Measurements from ENCODE around the gene CR2.
"Not testable (repeated sequence)": the region's sequence is repeated elsewhere in the genome, so short reads cannot be mapped to it uniquely, and the experiment has no call there.

The CR2 gene

DNA sequence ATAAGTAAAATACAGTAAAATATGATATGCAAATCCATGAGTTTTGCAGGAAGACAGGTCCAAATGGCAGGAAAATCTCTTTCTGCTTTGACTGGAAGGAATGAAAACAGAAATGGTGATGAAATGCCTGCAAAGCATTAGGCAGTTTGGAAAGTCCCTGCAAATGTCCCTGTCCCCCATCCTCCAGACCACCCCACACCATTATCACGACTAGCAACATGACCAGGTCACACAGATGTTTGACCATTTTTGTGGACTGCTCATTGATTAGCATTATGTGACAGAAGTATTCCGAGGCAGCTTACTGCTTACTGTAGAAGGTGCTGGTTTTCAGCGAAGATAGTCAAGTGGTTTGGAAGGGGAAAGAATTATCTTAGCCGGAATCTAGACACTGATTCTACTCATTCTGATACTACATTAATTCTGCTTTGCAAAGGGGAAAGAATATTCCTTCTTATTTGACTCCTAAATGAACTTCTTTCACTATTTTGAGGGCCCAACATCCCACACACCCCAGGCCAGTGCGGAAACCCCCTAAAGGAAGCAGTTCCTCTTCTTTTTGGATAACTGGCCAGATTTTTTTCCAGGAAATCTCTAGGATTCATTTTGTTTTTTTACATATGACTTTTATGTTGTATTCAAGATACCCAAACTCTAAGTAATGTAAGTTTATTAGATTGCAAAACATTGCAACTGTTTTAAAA, 9.5 kb upstream of the CR2 start:
- no peak for DNase-seq (ENCODE audit: low read depth in 2 of 2)

DNA sequence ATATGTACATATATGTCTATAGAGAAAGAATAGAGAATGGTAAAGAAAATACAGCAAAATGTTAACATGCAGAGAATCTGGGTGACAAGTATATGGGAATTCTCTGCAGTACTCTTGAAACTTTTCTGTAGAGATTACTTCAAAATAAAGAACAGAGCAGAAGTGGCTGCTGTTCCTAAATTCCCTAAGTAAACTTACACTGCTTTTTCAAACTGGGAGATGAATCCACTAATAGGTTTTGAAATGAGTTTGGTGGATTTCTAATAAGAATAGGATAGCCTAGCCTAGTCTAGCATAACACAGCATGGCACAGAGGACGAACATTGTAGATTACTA, 450 bp upstream of the CR2 start:
- no peak for DNase-seq (ENCODE audit: low read depth in 2 of 2)

DNA sequence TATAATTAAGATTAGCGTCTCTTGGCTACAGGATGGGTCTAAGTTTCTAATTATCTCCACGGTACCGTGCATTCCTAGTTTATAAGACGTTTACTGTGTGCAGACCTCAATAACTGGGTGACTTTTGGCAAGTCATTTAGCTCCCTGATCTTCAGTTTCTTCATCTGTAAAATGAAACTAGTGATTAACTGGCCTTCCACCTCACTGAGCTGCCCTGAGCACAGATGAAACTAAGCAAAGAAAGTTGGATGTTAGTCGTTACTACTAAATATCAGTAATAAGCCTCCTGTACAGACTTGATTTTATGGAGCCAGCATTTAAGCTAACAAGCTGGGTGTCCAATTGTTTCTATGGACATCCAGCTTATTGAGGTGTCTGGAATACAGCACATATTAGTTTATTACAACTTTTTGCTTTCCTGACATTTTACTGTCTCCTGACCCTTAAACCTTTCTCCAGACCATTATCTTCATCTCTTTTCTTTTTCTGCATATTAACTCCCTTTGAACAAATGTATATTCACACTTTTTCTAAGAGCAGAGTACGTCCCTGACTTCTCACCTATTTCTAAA, 1.1 kb downstream of the CR2 start:
- DNase-seq (ENCODE audit: low read depth in 2 of 2) = no peak

DNA sequence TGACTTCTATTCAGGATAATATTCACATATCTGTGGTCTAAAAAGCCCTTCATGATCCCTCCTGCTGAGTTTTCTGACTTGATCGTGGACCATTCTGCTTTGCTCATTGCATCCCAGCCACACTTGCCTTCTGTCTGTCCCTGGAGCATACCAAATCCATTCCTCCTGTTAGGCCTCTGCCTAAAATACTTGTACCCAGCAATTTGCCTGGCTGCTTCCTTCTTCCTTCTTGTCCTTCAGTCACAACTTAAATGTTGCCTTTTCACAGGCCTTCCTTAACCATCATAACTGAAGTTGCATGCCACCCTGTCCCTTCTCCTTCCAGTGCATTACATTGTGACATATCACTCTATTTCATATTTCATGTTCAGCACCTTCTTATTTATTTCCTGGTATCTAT, 4.3 kb downstream of the CR2 start:
- no peak for DNase-seq (ENCODE audit: low read depth in 2 of 2)

DNA sequence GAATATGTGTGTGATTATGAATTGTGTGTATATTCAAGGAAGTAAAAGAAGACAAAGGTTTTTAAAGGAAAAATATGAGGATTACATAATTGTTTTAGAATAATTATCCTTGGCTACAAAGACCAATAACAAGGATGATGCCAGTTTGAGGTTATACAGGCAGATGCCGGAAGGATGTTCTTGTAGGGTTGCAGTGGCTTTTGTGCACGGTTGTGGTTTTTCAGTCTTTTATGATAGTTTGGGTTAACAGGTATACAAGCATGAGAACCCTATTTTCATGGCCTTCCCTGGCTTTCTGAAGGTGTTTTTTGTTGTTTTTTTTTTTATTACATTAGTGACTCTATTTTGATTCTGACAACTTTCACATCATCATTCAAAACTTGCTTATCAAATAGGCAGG, 4.9 kb downstream of the CR2 start:
- no peak for DNase-seq (ENCODE audit: low read depth in 2 of 2)

DNA sequence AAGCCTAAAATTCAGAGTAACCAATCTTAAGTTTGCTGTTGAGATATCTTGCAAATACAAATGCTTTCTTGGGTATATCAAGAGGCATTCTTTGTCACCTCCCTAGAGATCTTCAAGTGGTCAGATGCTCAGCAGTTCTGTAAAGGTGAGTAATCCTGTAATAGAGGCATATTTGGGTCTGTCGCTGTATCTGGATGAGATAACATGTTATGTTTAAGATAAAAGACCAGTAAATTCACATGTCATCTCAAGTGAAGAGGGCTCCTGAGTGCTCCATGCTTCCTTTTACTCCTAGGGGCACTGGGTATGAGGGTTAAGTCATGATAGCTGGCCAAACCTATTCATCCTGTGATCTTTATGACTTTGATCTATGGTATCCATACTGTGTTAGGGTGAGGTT, 7.5 kb downstream of the CR2 start:
- DNase-seq (ENCODE audit: low read depth in 2 of 2) = no peak

DNA sequence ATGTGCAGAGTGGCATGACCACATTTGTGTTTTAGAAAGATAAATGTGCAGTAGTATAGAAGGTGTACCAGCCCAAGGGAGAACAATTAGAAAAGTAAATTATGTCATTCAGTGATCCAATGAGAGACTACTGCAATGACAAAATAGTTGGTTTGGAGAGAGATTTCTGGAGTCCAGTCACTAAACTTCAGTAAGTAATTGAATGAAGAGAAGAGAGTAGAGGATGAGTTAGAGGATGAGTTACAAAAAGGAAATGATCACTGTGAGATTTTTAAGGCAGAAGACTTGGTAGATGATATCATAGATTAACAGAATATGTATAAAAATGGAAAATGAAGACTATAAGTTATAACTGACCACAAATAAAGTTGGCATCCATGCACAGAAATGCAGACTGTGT, 8.4 kb downstream of the CR2 start:
- DNase-seq (ENCODE audit: low read depth in 2 of 2) = no peak

DNA sequence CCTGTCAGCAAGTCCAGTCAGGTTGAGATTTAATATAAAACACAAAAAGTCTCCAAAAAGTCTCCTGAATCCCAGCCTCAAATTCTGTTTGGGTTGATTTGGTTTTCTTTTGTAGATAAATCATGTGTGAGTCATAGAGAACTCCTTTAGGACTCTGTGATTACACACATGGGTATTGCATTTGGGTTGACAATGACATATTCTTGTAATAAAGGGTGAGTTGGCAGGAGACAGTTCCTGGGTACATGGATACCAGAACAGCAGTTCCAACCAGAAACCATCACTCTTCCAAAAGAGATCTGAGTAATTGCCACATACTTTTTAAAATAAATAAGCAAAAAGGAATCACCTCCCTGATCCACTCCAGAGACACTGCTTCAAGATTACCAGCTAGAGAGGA, 8.9 kb downstream of the CR2 start:
- no peak for DNase-seq (ENCODE audit: low read depth in 2 of 2)

DNA sequence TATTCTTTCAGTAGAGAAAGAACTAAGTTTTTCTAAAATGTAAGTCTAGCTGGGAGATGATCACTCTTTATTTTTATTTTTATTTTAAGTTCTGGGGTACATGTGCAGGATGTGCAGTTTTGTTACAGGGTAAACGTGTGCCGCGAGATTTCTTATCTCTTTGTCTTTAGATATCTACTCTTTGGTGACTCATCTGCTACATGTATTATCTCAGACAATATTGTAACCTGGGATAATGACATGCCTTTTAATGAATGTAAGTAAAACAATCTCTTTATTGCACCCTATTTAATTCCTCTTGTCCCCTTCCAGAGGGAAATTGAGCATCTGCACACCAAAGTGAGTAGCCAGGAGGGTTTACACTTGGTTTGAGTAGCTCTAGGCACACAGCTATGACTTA, 9.4 kb downstream of the CR2 start:
- no peak for DNase-seq (ENCODE audit: low read depth in 2 of 2)

DNA sequence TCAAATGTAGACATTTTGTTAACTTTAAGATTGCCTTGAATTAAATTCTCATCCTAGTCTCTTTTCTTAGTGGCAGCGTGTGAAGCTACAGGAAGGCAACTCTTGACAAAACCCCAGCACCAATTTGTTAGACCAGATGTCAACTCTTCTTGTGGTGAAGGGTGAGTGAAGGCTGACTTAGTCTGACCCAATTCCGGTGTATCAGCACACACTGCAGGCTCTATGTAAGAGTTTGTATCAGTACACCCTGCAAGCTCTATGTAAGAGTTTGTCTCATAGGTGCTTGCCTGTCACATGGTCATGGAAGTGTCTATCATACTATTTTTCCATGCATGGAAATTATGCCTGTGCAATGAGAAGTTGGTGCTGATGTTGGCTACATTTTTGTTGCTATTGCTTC, 16.8 kb downstream of the CR2 start:
- DNase-seq (ENCODE audit: low read depth in 2 of 2) = no peak

DNA sequence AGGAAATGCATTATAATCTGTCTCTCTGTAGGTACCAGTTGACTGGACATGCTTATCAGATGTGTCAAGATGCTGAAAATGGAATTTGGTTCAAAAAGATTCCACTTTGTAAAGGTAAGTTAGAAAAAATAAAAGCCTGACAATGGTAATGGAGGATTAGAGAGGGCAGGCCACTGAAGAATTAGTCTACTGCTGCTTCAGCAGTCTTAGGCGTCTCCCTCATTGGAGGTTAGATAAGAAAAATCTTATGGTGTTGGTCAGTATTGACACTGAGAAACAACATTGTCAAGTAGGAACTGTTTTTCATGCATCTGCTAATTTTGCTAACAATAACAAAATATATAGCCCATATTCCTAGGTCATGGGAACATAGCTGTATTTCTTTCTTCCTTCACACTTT, 20.1 kb downstream of the CR2 start:
- no peak for DNase-seq (ENCODE audit: low read depth in 2 of 2)

DNA sequence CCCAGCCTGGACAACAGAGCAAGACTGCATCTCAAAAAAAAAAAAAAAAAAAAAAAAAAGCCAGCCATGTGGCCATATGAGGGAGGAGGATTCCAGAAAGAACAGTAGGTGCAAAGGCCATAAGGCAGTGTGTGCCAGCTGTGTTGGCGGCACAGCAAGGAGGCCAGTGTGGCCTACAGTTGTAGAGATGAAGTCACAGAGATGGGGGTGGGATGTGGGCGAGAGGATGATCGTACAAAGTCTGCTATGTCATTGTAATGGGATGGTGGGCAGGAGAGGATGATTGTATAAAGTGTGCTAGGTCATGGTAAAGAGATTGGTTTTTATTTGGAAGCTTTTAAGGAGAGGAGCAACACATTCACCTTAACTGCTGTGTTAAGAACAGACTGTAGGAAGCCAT, 32.1 kb downstream of the CR2 start:
- DNase-seq (ENCODE audit: low read depth in 2 of 2) = no peak

DNA sequence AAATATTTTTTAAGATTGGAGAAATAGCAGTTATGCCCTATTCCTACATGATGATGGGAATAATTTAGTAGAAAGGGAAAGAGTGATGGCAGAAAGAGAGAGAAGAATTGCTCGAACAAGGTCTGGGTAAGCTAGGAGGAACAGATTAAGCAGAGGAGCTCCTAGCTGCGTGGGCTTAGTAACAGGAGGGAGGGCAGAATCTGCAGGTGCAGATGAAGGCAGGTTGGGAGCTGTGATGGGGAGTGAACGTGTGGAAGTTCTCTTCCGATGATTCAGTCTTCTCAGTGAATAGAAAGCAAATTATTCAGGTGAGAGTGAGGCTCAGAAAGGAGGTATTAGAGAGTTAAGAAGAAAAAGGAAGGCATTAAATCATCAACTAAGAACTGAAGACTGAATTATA, 33.5 kb downstream of the CR2 start:
- no peak for DNase-seq (ENCODE audit: low read depth in 2 of 2)

DNA sequence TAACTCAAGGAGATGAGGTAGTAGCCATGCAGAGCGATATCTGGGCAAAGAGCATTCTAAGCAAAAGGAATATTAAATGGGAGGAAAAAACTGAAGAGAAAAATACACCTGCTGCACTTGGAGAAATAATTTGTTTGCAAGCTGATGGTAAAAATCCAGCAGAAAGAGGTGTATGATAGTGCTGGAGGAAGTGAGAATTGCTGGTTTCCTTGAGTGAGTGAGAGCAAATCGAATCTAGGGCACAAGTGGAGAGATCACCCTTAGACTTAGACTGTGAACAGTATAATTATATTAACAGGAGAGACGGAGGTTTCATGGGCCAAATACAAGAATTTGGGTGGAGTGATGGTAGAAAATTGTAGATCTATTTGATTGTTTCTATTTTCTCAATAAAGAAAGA, 39.1 kb downstream of the CR2 start:
- no peak for DNase-seq (ENCODE audit: low read depth in 2 of 2)

DNA sequence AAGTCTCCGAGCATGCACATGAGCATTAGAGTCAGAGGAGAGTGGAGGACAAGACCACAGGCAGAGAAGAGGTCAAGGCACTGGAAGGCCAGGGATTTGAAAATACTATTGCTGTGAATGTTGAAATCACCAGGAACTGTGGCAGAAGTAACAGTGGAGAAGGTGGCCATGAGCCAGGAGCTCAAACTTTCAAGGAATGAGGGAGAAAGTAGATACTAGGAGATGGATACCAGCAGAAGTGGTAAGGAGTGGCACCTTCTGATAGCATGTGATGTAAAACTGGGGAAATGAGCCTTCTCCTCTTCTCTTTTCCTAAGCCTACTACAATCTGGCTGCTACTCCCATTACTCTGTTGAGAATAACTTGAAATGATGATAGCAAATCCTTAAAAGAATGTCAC, 40.0 kb downstream of the CR2 start:
- DNase-seq (ENCODE audit: low read depth in 2 of 2) = no peak

DNA sequence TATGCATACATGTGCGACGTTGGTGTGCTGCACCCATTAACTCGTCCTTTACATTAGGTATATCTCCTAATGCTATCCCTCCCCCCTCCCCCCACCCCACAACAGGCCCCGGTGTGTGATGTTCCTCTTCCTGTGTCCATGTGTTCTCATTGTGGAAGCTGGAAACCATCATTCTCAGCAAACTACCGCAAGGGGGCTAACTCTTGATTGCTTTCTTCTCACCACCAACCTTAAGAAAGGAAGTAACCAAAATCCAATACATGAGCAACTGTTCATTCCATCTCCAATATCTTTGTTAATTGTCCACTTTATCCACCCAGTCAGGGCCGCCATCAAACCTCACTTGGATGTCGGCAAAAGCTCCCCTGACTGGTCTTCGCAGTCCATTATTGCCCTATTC, 41.2 kb downstream of the CR2 start:
- not testable (repeated sequence) for DNase-seq (ENCODE audit: low read depth in 2 of 2)

DNA sequence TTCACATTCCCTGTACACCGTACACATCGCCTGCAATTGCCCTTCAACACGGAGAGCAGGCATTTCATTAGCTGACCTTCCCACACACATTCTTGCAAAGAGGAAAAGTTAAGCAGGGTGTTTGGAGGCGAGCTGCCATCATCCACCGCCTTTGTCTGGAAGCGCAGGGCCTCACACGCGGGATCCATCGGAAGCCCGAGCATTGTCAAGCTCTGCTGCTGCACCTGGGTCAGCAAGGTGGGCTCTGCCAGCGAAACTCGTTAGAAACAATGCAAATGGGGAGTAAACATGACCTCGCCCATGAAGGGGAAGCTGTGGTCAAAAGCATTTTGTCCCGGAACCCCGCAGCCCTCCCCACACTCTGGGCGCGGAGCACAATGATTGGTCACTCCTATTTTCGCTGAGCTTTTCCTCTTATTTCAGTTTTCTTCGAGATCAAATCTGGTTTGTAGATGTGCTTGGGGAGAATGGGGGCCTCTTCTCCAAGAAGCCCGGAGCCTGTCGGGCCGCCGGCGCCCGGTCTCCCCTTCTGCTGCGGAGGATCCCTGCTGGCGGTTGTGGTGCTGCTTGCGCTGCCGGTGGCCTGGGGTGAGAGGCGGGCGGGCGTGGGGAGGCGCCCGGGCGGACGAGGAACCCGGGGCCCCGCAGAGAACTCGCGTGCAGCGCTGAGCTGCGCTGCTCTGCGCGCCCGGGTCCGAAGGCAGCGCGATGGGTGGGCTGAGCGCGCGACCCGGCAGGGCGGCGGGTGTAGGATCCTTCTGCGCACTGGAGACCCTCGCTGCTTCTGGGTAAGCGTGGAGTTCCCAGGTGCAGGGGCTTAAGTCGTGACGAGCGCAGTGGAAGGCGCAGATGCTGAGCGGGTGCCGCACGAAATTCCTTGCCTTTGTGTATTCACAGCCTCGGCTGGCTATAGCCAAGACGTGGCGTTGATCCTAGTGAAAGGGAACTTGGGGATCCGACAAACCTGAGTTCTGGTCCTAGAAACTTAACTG, 42.0 kb downstream of the CR2 start, which contains the start of gene CR1:
Gene CR1, plus strand, starts transcription at position 357 of the 992 bp plus-strand sequence. Its CDS starts 111 bp downstream, at position 468.
- DNase-seq (ENCODE audit: low read depth in 2 of 2) = no peak

DNA sequence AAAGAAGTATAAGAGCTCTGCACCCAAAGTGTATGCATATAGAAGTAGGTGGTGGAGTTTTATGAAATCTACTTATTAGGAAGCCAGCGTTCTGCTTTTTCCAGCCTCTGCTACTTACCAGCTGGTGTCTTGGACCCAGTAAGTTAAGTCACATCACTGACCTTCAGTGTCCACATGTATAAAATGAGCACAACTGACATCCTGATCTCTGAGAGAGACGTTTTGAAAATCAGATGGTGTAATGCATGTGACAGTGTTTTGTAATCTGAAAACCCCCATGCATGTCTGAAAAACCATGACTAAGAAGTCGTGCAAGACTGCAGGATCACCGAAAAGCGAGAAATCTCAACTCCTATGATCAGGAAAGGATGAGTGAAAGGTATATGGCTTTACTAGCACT, 43.8 kb downstream of the CR2 start:
- DNase-seq (ENCODE audit: low read depth in 2 of 2) = no peak

DNA sequence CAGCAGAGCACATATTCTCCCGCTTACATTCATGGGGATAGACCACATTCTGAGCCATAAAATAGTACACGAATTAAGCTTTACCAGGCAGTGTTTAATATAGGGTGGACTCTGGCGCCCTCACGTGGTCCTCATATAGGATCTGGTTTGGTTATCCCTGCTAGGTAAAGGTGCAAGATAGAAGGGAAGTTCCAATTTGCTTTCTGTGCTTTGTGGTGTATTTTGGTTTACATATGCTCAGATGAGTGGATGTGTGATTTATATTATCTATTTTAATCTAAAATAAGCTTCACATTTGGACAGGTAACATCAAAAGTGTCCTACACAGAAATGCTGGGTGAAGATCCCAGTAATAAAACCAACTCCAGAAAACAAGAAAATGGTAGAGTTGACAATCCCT, 45.4 kb downstream of the CR2 start:
- peak; percentile 37 to 40 for DNase-seq (ENCODE audit: low read depth in 2 of 2)

DNA sequence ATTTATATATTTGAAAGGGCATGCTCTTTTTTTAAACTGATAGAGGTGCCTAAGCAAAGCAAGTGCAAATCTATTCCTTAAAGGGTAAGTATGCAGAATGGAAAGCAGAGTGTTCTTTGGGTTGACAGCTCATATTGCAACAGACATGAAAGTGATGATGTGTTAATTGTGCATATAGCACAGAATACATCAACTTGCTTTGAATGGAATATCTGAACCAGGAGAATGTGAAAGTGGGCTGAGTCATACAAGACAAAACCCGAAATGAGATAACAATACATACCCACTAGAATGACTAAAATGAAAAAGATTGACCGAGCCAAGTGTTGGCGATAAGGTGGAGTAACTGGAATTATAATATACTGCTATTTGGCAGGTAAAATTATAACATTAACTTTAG, 46.2 kb downstream of the CR2 start:
- DNase-seq (ENCODE audit: low read depth in 2 of 2) = no peak

DNA sequence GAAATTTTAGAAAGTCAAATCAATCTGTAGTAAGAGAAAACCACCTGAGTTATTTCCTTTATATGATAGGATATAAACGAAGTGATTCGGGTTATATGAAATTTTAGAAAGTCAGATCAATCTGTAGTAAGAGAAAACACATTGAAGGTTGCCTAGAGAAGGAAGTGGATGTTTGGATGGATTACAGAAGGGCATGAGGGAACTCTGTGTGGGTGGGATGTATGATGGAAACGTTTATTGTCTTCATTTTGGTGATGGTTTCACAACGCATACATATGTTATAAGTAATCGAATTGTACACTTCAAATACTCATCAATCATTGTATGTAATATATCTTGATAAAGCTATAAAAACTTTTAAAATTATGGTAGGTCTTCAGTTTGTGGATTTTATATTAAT, 46.9 kb downstream of the CR2 start:
- DNase-seq (ENCODE audit: low read depth in 2 of 2) = no peak

DNA sequence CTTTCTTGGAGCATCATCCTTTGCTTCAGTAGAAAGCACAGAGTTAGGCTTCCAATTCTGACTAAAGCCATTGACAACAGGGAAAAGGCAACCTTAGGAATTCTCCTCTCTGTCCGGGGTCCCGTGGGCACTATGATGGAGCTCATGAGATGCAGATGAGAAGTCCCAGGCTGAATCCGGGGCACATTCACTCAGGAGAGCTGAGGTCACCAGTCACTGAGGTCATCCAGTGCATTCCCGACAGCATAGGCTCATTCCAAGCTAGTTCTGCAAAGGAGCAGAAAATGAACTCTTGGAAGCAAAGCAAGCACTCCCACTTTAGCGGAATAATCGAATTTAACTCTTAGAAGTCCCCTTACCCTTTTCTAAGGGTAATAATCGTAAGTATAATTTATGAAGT, 48.6 kb downstream of the CR2 start:
- DNase-seq (ENCODE audit: low read depth in 2 of 2) = no peak

DNA sequence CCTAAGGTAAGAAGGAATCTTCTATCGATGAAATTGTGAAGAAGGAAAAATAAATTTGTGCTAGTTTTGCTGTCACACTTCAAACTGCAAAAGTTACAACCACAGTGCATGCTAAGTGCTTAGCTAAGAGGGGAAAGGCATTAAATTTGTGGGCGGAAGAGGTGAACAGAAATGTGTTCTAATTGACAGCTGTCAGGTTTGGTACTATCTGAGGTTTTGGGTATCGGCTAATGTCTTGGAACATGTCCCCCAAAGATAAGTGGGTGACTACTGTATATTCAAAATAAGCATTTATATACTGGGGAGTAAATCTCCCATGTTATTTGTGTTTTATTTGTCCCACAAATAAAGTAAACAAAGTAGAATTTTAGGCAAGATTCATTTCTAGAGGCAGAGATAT, 49.8 kb downstream of the CR2 start:
- no peak for DNase-seq (ENCODE audit: low read depth in 2 of 2)

All from activated CD8-positive, alpha-beta memory T cell treated with anti-CD3 and anti-CD28 coated beads for 4 hours (primary cell).